ENCODE results near the gene KAZN. TPM values are rescaled to one million over a fixed set of nuclear protein-coding genes. Genes with fewer than 3 reads are reported as not detected.

Gene KAZN
- total RNA-seq: 10 to 100 TPM in 1 of 2 donors, 1 to 10 TPM in 1; 9.8 to 12.2 TPM

DNA sequence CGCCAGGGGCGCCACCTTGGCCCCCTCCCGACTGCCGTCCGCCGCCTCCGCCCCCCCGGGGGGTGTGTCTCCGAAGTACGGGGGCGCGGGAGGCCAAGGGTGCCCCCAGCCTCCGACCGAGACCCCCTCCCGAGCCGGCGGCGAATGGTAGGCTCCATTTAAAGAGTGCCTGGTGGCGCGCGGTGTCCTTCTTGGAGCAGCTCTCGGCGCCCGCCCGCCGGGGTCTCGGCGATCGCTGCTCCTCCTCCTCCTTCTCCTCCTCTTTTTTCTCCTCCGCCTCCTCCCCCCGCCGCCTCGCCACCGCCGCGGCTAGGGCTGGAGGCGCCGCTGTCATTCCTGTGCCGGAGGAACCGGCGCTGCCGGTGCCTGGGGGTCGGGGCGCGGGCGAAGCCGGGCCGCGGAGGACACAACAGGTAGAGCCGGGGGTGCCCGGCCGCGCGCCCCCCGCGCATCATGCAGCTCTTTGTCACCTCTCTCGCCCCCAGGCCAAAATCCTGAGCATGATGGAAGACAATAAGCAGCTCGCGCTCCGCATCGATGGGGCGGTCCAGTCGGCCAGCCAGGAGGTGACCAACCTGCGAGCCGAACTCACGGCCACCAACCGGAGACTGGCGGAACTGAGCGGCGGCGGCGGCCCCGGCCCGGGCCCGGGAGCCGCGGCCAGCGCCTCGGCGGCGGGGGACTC, at the start of gene KAZN:
Gene KAZN, plus strand, starts transcription at position 188 of the 685 bp plus-strand sequence.
- peak within 1 kb of the TSS in 1 of 2 donors; percentile 9 for H3K9ac ChIP-seq (ENCODE audit: low read depth in 2 of 2, low read length in 2 of 2)
- peaks cover 31% of the 10 kb centered on the region for H3K27me3 ChIP-seq

GRCh38 chr1:14549897-14550620, 48.4 kb upstream of the KAZN start:
- no peak overlapping the region for H3K9ac ChIP-seq (ENCODE audit: low read depth in 2 of 2, low read length in 2 of 2)
- no peaks in the 10 kb centered on the region for H3K9me3 ChIP-seq
- H3K27me3 ChIP-seq: no peaks in the 10 kb centered on the region
- intact Hi-C loops (cut with DNase I): no loop called here
- H3K4me3 ChIP-seq: no peak overlapping the region
- TF ChIP-seq CTCF (IDR thresholded peaks at IDR 0.05): no peak
- H3K27ac ChIP-seq: no peak overlapping the region
- no peaks in the 10 kb centered on the region for H3K4me1 ChIP-seq
- no peaks in the 10 kb centered on the region for H3K36me3 ChIP-seq
- DNase-seq: no peak

More for the DNA sequence above, at the start of gene KAZN:
- Histone ChIP-seq H3K4me3 (peak within 1 kb of the TSS; percentile 30), H3K36me3 (no peaks in the 10 kb centered on the region), H3K4me1 (no peaks in the 10 kb centered on the region), H3K9me3 (no peaks in the 10 kb centered on the region), H3K27ac (no peak within 1 kb of the TSS)
- intact Hi-C loops (cut with DNase I): no loop called here
- no peak for TF ChIP-seq CTCF (IDR thresholded peaks at IDR 0.05)
- peak; percentile 18 for DNase-seq

GRCh38 chr1:14551386-14551785, 47.1 kb upstream of the KAZN start:
- no peak overlapping the region for H3K27ac ChIP-seq
- no peak for DNase-seq

GRCh38 chr1:14552246-14552965, 46.1 kb upstream of the KAZN start:
- Histone ChIP-seq H3K27me3 (no peaks in the 10 kb centered on the region), H3K36me3 (no peaks in the 10 kb centered on the region), H3K9ac (ENCODE audit: low read depth in 2 of 2, low read length in 2 of 2) (no peak overlapping the region), H3K4me3 (no peak overlapping the region), H3K4me1 (no peaks in the 10 kb centered on the region), H3K27ac (no peak overlapping the region), H3K9me3 (no peaks in the 10 kb centered on the region)
- no peak for TF ChIP-seq CTCF (IDR thresholded peaks at IDR 0.05)
- intact Hi-C loops (cut with DNase I): no loop called here
- no peak for DNase-seq

More at GRCh38 chr1:14551386-14551785, 47.1 kb upstream of the KAZN start:
- H3K4me3 ChIP-seq: no peak overlapping the region
- H3K9ac ChIP-seq (ENCODE audit: low read depth in 2 of 2, low read length in 2 of 2): no peak overlapping the region
- H3K36me3 ChIP-seq: no peaks in the 10 kb centered on the region
- TF ChIP-seq CTCF (IDR thresholded peaks at IDR 0.05): no peak
- intact Hi-C loops (cut with DNase I): no loop called here
- H3K4me1 ChIP-seq: no peaks in the 10 kb centered on the region
- no peaks in the 10 kb centered on the region for H3K27me3 ChIP-seq
- no peaks in the 10 kb centered on the region for H3K9me3 ChIP-seq

DNA sequence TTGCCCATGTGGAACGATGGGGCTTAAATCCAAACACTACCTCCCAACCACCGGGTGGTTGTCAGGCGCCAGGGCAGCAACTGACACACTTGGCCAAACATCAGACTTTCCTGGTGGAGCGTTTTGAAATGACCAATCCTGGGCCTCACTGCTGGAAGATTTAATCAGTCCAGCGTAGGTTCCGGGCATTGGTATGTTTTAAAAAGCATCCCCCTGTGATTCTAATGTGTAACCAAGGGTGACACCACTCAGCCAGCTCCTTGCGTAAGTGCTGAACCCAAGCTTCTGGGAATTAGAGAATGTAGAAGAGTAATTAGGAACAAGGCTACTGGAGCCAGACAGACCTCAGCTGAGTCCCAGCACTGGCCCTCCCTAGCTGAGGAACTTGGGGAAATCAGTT, 44.8 kb upstream of the KAZN start:
- H3K27me3 ChIP-seq: no peaks in the 10 kb centered on the region
- H3K36me3 ChIP-seq: no peaks in the 10 kb centered on the region
- intact Hi-C loops (cut with DNase I): no loop called here
- no peak overlapping the region for H3K4me3 ChIP-seq
- no peak for TF ChIP-seq CTCF (IDR thresholded peaks at IDR 0.05)
- H3K27ac ChIP-seq: no peak overlapping the region
- no peaks in the 10 kb centered on the region for H3K9me3 ChIP-seq
- DNase-seq: no peak
- no peak overlapping the region for H3K9ac ChIP-seq (ENCODE audit: low read depth in 2 of 2, low read length in 2 of 2)
- no peaks in the 10 kb centered on the region for H3K4me1 ChIP-seq

Measured in colonic mucosa (tissue), 4 donors.